ENCODE measurements around the gene CYP21A2.

Gene CYP21A2

DNA sequence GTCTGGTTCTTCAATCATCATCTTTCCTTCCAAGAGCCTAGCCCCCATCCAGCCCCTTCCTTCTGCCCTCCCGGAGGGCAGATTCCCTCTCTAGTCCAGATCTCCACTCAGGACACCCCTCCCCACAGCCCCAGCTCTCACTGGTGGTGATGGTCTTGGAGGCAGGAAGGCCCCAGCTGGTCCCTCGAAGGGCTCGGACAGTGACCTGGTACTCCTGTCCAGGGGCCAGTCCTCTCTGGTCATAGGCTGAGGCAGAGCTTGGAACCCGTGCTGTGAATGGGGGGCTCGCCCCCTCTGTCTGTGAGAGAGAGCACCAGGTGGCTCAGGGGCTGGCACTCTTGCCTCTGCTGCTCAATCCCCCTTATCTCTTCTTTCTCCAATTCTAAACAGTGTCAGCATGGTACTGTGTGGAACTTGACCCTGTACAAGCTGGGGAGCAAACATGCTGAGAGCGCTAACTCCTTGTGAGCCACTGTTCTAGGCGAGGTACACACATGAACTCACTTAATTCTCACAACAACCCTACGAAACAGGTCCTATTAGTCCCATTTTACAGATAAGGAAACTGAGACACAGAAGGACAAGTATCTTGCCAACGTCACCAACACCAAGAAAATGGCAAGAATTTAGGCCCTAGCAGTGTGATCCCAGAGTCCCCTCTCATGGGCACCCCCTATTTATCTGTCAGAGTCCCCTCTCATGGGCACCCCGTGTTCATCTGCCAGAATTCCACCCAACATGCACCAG is 51.0 kb downstream of the CYP21A2 start:
- no peaks in the 10 kb centered on the region for H3K9me3 ChIP-seq (replicated peaks in 1 of 11)
- no peaks in the 10 kb centered on the region for H3K36me3 ChIP-seq
- H3K4me1 ChIP-seq = peaks cover 5 to 15% (median 12%) of the 10 kb centered on the region in 10 experiments; a peak in 17 of 20 replicates
- H4K20me1 ChIP-seq = peaks cover 0 to 40% (median 0%) of the 10 kb centered on the region in 11 experiments; a peak in 4 of 22 replicates
- H3K4me3 ChIP-seq = no peak overlapping the region
- H3K9ac ChIP-seq = no peak overlapping the region
- no peak for TF ChIP-seq Cebpa-rat (IDR thresholded peaks at IDR 0.05)
- no peak overlapping the region for H3K27ac ChIP-seq
- peaks cover 0 to 59% (median 0%) of the 10 kb centered on the region in 11 experiments; a peak in 8 of 22 replicates for H3K27me3 ChIP-seq
- H3K4me2 ChIP-seq = no peak overlapping the region

Measured in BLaER1 treated with 17β-estradiol and CSF1 and Interleukin-3, amounts not matched to agents 10 nM and 100 nM (cell line).